NB4 (cell line): Measurements from ENCODE around the gene AP1B1.

Experiments
- CTCF ChIP-seq: IDR thresholded peaks from one replicate; pipeline ENCODE4 v1.5.1; 2012; ENCODE audit warnings: low read depth, low read length
- MAX ChIP-seq: IDR thresholded peaks from 2 replicates; pipeline ENCODE4 v1.6.1; 2011; ENCODE audit warnings: low read depth, low read length
- POLR2A ChIP-seq: IDR thresholded peaks from 2 replicates; pipeline ENCODE4 v1.6.1; 2011; ENCODE audit warnings: mild to moderate bottlenecking; ENCODE audit not compliant: insufficient read length; ENCODE audit errors: extremely low read depth

GRCh38 chr22:29351042-29351441 is 37.3 kb downstream of the AP1B1 start:
- TF ChIP-seq CTCF (no peak), POLR2A (no peak), MAX (no peak)
